Panc1 (cell line): ENCODE data around the gene ANO1. TPM values are rescaled to one million over a fixed set of nuclear protein-coding genes. Genes with fewer than 3 reads are reported as not detected.
A peak's percentile ranks its signal among the peaks of the same experiment; 100 is the strongest.

ENCODE experiments used
- ATAC-seq: fragments of 200-7000 bp; cut with Tn5 transposase; 2 replicates; pipeline ENCODE4 v1.9.1; 2020; ENCODE audit warnings: mild to moderate bottlenecking, moderate library complexity
- BruUV-seq: library from RNA; stranded (reverse); fragments of 400-500 nt; replicated peaks from 2 replicates; lab custom pipeline; 2021; lab: Mats Ljungman, UMichigan
- CTCF ChIA-PET: fragments of 300-600 bp; sonication (Branson Sonifier 250); formaldehyde crosslinking; loops from one replicate; lab custom pipeline; 2022; ENCODE audit warnings: antibody characterized with exemption; lab: Charles Lee
- POLR2A ChIA-PET: fragments of 300-600 bp; sonication (Branson Sonifier 250); formaldehyde crosslinking; loops from one replicate; lab custom pipeline; 2022; ENCODE audit warnings: antibody characterized with exemption; lab: Charles Lee
- DNase-seq: peaks from one replicate; pipeline ENCODE4 v3.0.0-alpha.2; 2010; ENCODE audit warnings: low read depth, low spot score
- H3K27ac ChIP-seq: 2 replicates; pipeline ENCODE4 v1.5.1; 2011; ENCODE audit warnings: mild to moderate bottlenecking, low read length, inconsistent platforms
- H3K27me3 ChIP-seq: fragments of 200-500 bp; sonication (Bioruptor generic); 2 replicates; pipeline ENCODE4 v1.6.0; 2014; ENCODE audit warnings: low read length, inconsistent platforms; ENCODE audit not compliant: control insufficient read depth, insufficient read depth
- H3K36me3 ChIP-seq: fragments of 200-500 bp; sonication (Bioruptor generic); 2 replicates; pipeline ENCODE4 v1.5.1; 2014; ENCODE audit warnings: inconsistent platforms, mild to moderate bottlenecking, low read length, moderate library complexity; ENCODE audit not compliant: control insufficient read depth, insufficient read depth
- H3K4me1 ChIP-seq: 2 replicates; pipeline ENCODE4 v1.5.1; 2011; ENCODE audit warnings: inconsistent platforms, mild to moderate bottlenecking, low read length, moderate library complexity; ENCODE audit not compliant: control insufficient read depth, insufficient read depth
- H3K4me3 ChIP-seq, 2 experiments: 2 replicates each; pipeline ENCODE4 v1.5.1; 2011 to 2012; ENCODE audit warnings: low read depth in 2 of 2, low read length in 2 of 2, mild to moderate bottlenecking in 2 of 2, inconsistent platforms in 1 of 2, moderate library complexity in 1 of 2
- H3K9me3 ChIP-seq: fragments of 200-500 bp; sonication (Bioruptor generic); 2 replicates; pipeline ENCODE4 v1.5.1; 2014; ENCODE audit warnings: low read depth, mild to moderate bottlenecking, inconsistent platforms, low read length, moderate library complexity; ENCODE audit not compliant: control insufficient read depth, insufficient read depth
- POLR2AphosphoS5 ChIP-seq: IDR thresholded peaks from 2 replicates; pipeline ENCODE4 v1.6.1; 2012; ENCODE audit warnings: mild to moderate bottlenecking, low read depth, low read length, moderate library complexity
- REST ChIP-seq, 2 experiments: IDR thresholded peaks; 2 replicates each; pipeline ENCODE4 v1.6.1; 2011 to 2012; ENCODE audit warnings: low read depth in 2 of 2, control low read depth in 1 of 2, low read length in 1 of 2, mild to moderate bottlenecking in 1 of 2, moderate library complexity in 1 of 2; ENCODE audit not compliant: insufficient read depth in 1 of 2
- SIN3A ChIP-seq: IDR thresholded peaks from 2 replicates; pipeline ENCODE4 v1.6.1; 2012; ENCODE audit warnings: low read depth, mild to moderate bottlenecking, low read length, moderate library complexity, borderline replicate concordance; ENCODE audit not compliant: insufficient read depth
- TCF7L2 ChIP-seq: IDR thresholded peaks from 2 replicates; pipeline ENCODE4 v1.6.1; 2011; ENCODE audit warnings: mild to moderate bottlenecking, low read depth, low read length, inconsistent platforms
- in situ Hi-C: cut with HindIII; loops from 2 replicates; pipeline ENCODE4 v1.10.0; 2016; ENCODE audit warnings: low sequenced_read_pairs, low pct_unique_long_range_greater_than_20kb
- intact Hi-C: fragments of 100-400 bp; cut with micrococcal nuclease; formaldehyde crosslinking; loops from one replicate; pipeline ENCODE4 v1.10.0; 2022; ENCODE audit not compliant: unreplicated experiment
- total RNA-seq: library from RNA; stranded (reverse); gene quantifications from one replicate; pipeline ENCODE4 v1.2.1, GENCODE V29; 2021; ENCODE audit not compliant: unreplicated experiment
- TF ChIP-seq, protein P1 (sequence below): fragments of 450-650 bp; IDR thresholded peaks from 2 replicates; pipeline ENCODE4 v1.5.1; 2017; ENCODE audit warnings: mild to moderate bottlenecking

Gene ANO1
- total RNA-seq, 1 experiment from 2014 or later = 2.3 TPM

DNA sequence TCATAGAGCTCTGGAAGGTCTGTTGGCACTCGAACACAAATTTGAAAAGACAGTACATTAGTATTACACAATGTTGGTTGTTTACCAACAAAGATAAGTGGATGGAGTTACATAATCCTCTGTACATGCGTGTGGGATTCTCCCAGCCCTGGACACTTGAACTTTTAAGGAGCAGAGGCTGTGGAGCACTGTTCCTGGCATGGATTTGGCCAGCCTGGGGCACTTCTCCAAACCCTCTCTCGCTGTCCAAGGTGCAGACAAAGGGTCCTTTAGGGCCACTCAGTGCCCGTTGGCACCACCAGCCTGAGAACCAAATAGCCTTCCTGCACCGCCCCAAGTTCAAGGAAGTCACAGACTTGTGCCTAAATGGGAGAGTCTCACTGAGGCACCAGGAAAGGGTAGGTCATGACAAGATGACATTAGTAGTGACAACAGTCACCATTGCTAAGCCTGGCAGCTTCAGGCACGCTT is 1.6 kb upstream of the ANO1 start:
- DNase-seq = no peak
- H3K27ac ChIP-seq = no peak overlapping the region
- BruUV-seq = no TSS peak
- intact Hi-C loops = no loop called here
- in situ Hi-C loops = no loop called here
- CTCF ChIA-PET = no interaction called here
- H3K4me3 ChIP-seq = no peak overlapping the region
- TF ChIP-seq SIN3A (no peak), TCF7L2 (no peak), POLR2AphosphoS5 (no peak), REST (IDR thresholded peaks at IDR 0.05; ENCODE audit: insufficient read depth in 1 of 2, low read depth in 2 of 2, low read length in 1 of 2) (no peak)
- TF ChIP-seq, protein P1, sequence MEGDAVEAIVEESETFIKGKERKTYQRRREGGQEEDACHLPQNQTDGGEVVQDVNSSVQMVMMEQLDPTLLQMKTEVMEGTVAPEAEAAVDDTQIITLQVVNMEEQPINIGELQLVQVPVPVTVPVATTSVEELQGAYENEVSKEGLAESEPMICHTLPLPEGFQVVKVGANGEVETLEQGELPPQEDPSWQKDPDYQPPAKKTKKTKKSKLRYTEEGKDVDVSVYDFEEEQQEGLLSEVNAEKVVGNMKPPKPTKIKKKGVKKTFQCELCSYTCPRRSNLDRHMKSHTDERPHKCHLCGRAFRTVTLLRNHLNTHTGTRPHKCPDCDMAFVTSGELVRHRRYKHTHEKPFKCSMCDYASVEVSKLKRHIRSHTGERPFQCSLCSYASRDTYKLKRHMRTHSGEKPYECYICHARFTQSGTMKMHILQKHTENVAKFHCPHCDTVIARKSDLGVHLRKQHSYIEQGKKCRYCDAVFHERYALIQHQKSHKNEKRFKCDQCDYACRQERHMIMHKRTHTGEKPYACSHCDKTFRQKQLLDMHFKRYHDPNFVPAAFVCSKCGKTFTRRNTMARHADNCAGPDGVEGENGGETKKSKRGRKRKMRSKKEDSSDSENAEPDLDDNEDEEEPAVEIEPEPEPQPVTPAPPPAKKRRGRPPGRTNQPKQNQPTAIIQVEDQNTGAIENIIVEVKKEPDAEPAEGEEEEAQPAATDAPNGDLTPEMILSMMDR = no peak
- no peaks in the 10 kb centered on the region for H3K9me3 ChIP-seq
- H3K27me3 ChIP-seq = peaks cover 18% of the 10 kb centered on the region
- POLR2A ChIA-PET = no interaction called here
- no peak for ATAC-seq
- no peaks in the 10 kb centered on the region for H3K4me1 ChIP-seq
- no peaks in the 10 kb centered on the region; the same call in 1 of the 2 replicates for H3K36me3 ChIP-seq

DNA sequence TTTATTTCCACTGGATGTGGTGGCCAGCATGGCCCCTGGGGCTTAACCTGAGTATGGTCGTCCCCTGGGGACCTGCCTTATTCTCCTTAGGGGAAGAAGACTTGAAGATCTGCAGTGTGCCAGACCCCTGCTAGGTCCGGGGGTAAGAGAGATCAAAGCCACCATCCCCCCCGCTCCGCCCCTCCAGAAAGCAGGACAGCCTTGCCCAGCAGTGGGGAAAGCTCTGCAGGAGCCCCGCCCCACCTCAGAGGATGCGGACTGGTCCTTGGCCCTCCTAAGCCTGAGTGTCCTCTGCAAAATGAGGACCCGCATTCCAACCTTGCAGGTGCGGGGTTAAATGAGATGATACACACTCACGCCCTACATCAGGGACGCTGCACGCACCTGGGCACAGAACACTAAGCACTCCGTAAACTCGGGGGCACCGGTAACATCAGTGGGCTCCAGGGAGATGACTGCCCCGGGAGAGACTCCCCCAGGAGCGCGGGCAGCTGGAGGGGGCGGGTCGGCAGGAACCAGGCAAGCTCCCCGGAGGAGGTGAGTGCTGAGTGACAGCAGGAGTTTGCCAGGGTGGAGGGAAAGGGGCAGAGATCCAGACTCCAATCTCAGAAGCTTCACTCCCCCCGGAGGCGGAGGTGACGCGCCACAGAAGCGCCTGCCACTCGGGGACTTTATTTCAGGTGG is 564 bp upstream of the ANO1 start:
- BruUV-seq = no TSS peak
- in situ Hi-C loops = no loop called here
- CTCF ChIA-PET = no interaction called here
- intact Hi-C loops = no loop called here
- POLR2A ChIA-PET = no interaction called here
- Histone ChIP-seq H3K9me3 (no peaks in the 10 kb centered on the region), H3K27me3 (peaks cover 18% of the 10 kb centered on the region), H3K27ac (no peak overlapping the region), H3K4me3 (peak overlapping the region; percentile 23 to 30; a peak in 2 of 4 replicates), H3K4me1 (no peaks in the 10 kb centered on the region), H3K36me3 (no peaks in the 10 kb centered on the region; the same call in 1 of the 2 replicates)
- ATAC-seq (no peak), DNase-seq (no peak)
- TF ChIP-seq TCF7L2 (no peak), POLR2AphosphoS5 (no peak), SIN3A (no peak), REST (IDR thresholded peaks at IDR 0.05; ENCODE audit: insufficient read depth in 1 of 2, low read depth in 2 of 2, low read length in 1 of 2) (no peak)
- TF ChIP-seq, protein P1 = no peak
